GM18502 (cell line): ENCODE data around the gene COMTD1.
A peak's percentile ranks its signal among the peaks of the same experiment; 100 is the strongest.

Source experiments
- ATAC-seq: cut with Tn5 transposase; IDR thresholded peaks from one replicate; pipeline ENCODE4 v1.9.1; 2021; ENCODE audit warnings: mild to moderate bottlenecking; ENCODE audit not compliant: unreplicated experiment, poor library complexity

COMTD1 gene

GRCh38 chr10:75246506-75246905, 10.7 kb upstream of the COMTD1 start:
- no peak for ATAC-seq

GRCh38 chr10:75245354-75246250, 9.8 kb upstream of the COMTD1 start:
- ATAC-seq = no peak

GRCh38 chr10:75244487-75245353, 9.0 kb upstream of the COMTD1 start:
- no peak for ATAC-seq

GRCh38 chr10:75243426-75243825, 7.7 kb upstream of the COMTD1 start:
- ATAC-seq = no peak

- ATAC-seq = no peak
These were observed 4.7 kb upstream of the COMTD1 start for GRCh38 chr10:75240329-75241076.

- no peak for ATAC-seq
These were observed 3.5 kb upstream of the COMTD1 start for GRCh38 chr10:75239096-75239790.

GRCh38 chr10:75238182-75239095, 2.7 kb upstream of the COMTD1 start:
- no peak for ATAC-seq

- peak; percentile 2 for ATAC-seq
These were observed 545 bp upstream of the COMTD1 start for GRCh38 chr10:75236178-75236825.

- peak; percentile 2 for ATAC-seq
These were observed 928 bp downstream of the COMTD1 start for GRCh38 chr10:75234683-75235374.

GRCh38 chr10:75234017-75234682, 1.6 kb downstream of the COMTD1 start:
- ATAC-seq = peak; percentile 55

- ATAC-seq = no peak
These were observed 2.2 kb downstream of the COMTD1 start for GRCh38 chr10:75233444-75234016.

- ATAC-seq = no peak
These were observed 3.8 kb downstream of the COMTD1 start for GRCh38 chr10:75231672-75232581.

- ATAC-seq = peak; percentile 48
These were observed 5.1 kb downstream of the COMTD1 start for GRCh38 chr10:75230600-75231038.

GRCh38 chr10:75229971-75230370, 5.8 kb downstream of the COMTD1 start:
- no peak for ATAC-seq

- ATAC-seq = no peak
These were observed 6.9 kb downstream of the COMTD1 start for GRCh38 chr10:75228834-75229233.

- no peak for ATAC-seq
These were observed 7.5 kb downstream of the COMTD1 start for GRCh38 chr10:75228278-75228677.
